ENCODE results near the gene HDDC3. TPM values are rescaled to one million over a fixed set of nuclear protein-coding genes. Genes with fewer than 3 reads are reported as not detected.

Gene HDDC3
- total RNA-seq, 1 experiment from 2014 or later = 25.5 TPM

DNA sequence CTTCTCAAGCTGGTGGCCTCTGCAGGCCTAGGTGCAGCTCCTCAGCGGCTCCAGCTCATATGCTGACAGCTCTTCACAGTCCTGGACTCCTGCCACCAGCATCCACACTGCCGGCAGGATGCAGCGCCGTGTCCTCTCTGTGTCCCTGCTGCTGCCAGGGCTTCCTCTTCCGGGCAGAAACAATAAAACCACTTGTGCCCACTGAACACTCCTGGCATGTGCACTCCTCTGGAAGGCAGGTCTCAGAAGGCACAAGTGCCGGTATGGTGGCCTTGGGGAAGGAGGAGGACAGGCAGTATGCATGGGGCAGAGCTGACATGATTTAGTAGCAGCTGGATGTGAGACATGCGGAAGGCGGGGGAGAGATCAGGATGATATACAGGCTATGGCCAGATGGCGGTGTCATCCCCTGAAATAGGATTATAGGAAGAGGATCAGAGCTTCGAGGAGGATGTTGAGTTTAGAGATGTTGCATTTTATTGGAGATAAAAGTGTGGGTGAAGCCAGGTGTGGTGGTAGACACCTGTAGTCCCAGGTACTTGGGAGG lies 36.7 kb downstream of the HDDC3 start:
- no TSS peak for BruUV-seq (replicated peaks)
- intact Hi-C loops (cut with micrococcal nuclease) = no loop called here
- Mint-ChIP-seq H3K4me3 (ENCODE audit: unreplicated experiment) (no peak overlapping the region), H3K9me3 (ENCODE audit: unreplicated experiment) (no peaks in the 10 kb centered on the region), H3K27ac (ENCODE audit: low read depth, unreplicated experiment) (no peak overlapping the region), H3K36me3 (ENCODE audit: insufficient read depth, unreplicated experiment) (no peaks in the 10 kb centered on the region), H3K4me1 (ENCODE audit: insufficient read depth, unreplicated experiment) (no peaks in the 10 kb centered on the region), H3K27me3 (ENCODE audit: insufficient read depth, unreplicated experiment) (no peaks in the 10 kb centered on the region)
- no peak for DNase-seq (ENCODE audit: unreplicated experiment)
- TF ChIP-seq, protein P1, sequence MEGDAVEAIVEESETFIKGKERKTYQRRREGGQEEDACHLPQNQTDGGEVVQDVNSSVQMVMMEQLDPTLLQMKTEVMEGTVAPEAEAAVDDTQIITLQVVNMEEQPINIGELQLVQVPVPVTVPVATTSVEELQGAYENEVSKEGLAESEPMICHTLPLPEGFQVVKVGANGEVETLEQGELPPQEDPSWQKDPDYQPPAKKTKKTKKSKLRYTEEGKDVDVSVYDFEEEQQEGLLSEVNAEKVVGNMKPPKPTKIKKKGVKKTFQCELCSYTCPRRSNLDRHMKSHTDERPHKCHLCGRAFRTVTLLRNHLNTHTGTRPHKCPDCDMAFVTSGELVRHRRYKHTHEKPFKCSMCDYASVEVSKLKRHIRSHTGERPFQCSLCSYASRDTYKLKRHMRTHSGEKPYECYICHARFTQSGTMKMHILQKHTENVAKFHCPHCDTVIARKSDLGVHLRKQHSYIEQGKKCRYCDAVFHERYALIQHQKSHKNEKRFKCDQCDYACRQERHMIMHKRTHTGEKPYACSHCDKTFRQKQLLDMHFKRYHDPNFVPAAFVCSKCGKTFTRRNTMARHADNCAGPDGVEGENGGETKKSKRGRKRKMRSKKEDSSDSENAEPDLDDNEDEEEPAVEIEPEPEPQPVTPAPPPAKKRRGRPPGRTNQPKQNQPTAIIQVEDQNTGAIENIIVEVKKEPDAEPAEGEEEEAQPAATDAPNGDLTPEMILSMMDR (IDR thresholded peaks at IDR 0.05; ENCODE audit: unreplicated experiment) = no peak
- CTCF ChIA-PET = interaction anchor here (0.7 to 12.8 kb wide), 3 partner anchors 10 to 37 kb away, joined by 4 to 83 read pairs (median 4); partner anchors contain the start of gene FES
- POLR2A ChIA-PET = interaction anchor here (0.5 to 1.6 kb wide), 3 partner anchors 10 to 744 kb away, joined by 3 to 6 read pairs (median 4); no protein-coding TSS in a partner anchor

DNA sequence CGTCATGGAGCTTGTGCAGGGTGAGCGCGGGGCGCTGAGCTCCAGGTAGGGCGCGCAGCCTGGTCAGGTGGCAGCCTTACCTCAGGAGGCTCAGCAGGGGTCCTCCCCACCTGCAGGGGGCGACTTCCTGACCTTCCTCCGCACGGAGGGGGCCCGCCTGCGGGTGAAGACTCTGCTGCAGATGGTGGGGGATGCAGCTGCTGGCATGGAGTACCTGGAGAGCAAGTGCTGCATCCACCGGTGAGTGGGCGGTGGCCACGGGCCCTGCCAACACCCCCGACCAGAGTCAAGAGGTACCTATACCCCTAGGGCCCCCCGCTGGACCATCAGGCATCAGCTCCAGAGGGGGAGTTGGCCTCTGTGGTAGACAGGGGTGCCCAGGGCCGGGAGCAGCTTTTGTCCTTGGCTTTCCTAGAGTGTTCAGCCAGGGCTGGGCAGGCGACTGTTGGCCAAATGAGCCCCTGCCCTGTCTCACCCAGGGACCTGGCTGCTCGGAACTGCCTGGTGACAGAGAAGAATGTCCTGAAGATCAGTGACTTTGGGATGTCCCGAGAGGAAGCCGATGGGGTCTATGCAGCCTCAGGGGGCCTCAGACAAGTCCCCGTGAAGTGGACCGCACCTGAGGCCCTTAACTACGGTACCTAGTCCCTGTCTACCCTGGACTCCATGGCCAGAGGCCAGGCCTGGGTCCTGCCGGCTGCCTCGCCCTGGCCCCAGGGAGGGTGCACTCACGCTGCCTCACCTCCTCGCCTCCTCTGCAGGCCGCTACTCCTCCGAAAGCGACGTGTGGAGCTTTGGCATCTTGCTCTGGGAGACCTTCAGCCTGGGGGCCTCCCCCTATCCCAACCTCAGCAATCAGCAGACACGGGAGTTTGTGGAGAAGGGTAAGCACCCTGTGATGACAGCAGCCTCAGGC lies 38.9 kb downstream of the HDDC3 start:
- Mint-ChIP-seq H3K27ac (ENCODE audit: low read depth, unreplicated experiment) (no peak overlapping the region), H3K36me3 (ENCODE audit: insufficient read depth, unreplicated experiment) (no peaks in the 10 kb centered on the region), H3K27me3 (ENCODE audit: insufficient read depth, unreplicated experiment) (no peaks in the 10 kb centered on the region), H3K9me3 (ENCODE audit: unreplicated experiment) (no peaks in the 10 kb centered on the region), H3K4me1 (ENCODE audit: insufficient read depth, unreplicated experiment) (no peaks in the 10 kb centered on the region), H3K4me3 (ENCODE audit: unreplicated experiment) (no peak overlapping the region)
- BruUV-seq (replicated peaks) = no TSS peak
- no peak for DNase-seq (ENCODE audit: unreplicated experiment)
- intact Hi-C loops (cut with micrococcal nuclease) = no loop called here
- TF ChIP-seq, protein P1 (IDR thresholded peaks at IDR 0.05; ENCODE audit: unreplicated experiment) = peak; percentile 12
- CTCF ChIA-PET = interaction anchor here (1.2 kb wide), 1 partner anchor 8 kb away, joined by 3 read pairs; no protein-coding TSS in a partner anchor
- POLR2A ChIA-PET = interaction anchor here (1.2 kb wide), 1 partner anchor 8 kb away, joined by 3 read pairs; no protein-coding TSS in a partner anchor

DNA sequence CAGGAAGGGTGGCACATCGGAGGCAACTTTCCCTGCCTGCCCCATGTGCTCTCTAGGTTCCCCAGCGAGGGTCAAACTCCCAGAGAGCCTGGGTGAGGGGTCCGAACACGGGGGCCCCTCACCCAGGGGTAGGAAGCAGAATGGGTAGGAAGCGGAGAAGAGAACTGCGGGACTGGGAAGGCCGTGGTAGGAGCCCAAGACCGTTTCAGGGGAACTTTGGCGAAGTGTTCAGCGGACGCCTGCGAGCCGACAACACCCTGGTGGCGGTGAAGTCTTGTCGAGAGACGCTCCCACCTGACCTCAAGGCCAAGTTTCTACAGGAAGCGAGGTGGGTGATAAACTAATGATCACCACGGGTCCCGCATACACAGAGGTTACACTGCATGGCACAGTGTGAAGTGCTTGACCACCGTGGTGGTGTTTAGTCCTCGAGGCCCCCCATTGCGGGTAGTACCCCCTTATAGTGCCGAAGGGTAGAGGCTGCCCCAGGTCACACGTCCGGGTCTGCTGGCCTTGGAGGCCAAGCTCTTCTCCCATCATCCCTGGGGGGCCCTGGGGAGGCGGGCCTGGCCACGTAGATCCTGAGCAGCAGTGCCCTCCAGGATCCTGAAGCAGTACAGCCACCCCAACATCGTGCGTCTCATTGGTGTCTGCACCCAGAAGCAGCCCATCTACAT lies 39.7 kb downstream of the HDDC3 start:
- H3K36me3 Mint-ChIP-seq (ENCODE audit: insufficient read depth, unreplicated experiment) = no peaks in the 10 kb centered on the region
- TF ChIP-seq, protein P1 (IDR thresholded peaks at IDR 0.05; ENCODE audit: unreplicated experiment) = no peak
- intact Hi-C loops (cut with micrococcal nuclease) = no loop called here
- H3K4me3 Mint-ChIP-seq (ENCODE audit: unreplicated experiment) = no peak overlapping the region
- BruUV-seq (replicated peaks) = no TSS peak
- H3K27me3 Mint-ChIP-seq (ENCODE audit: insufficient read depth, unreplicated experiment) = no peaks in the 10 kb centered on the region
- no peaks in the 10 kb centered on the region for H3K9me3 Mint-ChIP-seq (ENCODE audit: unreplicated experiment)
- no peak overlapping the region for H3K27ac Mint-ChIP-seq (ENCODE audit: low read depth, unreplicated experiment)
- CTCF ChIA-PET = interaction anchor here (0.7 to 1.2 kb wide), 2 partner anchors 9 to 150 kb away, joined by 3 read pairs; no protein-coding TSS in a partner anchor
- DNase-seq (ENCODE audit: unreplicated experiment) = no peak
- POLR2A ChIA-PET = interaction anchor here (1.2 kb wide), 1 partner anchor 9 kb away, joined by 3 read pairs; no protein-coding TSS in a partner anchor
- H3K4me1 Mint-ChIP-seq (ENCODE audit: insufficient read depth, unreplicated experiment) = no peaks in the 10 kb centered on the region

DNA sequence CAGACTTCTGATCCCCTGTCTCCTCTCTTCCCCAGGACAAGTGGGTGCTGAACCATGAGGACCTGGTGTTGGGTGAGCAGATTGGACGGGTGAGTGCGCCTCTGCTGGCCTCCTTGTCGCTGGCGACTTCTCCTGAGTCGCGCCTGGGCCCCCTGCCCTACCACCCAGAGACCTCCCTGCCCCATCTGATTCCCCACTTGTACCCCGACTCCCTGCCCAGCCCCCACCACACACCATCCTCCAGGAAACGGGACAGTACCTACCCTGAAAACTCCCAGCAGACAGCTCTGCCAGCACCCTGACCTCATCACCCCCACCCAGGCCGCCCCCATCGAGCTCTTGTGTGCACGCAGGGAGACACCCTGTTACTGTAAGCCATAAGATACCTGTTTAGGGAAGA lies 40.3 kb downstream of the HDDC3 start:
- Mint-ChIP-seq H3K9me3 (ENCODE audit: unreplicated experiment) (no peaks in the 10 kb centered on the region), H3K36me3 (ENCODE audit: insufficient read depth, unreplicated experiment) (no peaks in the 10 kb centered on the region), H3K4me3 (ENCODE audit: unreplicated experiment) (no peak overlapping the region), H3K27me3 (ENCODE audit: insufficient read depth, unreplicated experiment) (no peaks in the 10 kb centered on the region), H3K27ac (ENCODE audit: low read depth, unreplicated experiment) (no peak overlapping the region), H3K4me1 (ENCODE audit: insufficient read depth, unreplicated experiment) (no peaks in the 10 kb centered on the region)
- TF ChIP-seq, protein P1 (IDR thresholded peaks at IDR 0.05; ENCODE audit: unreplicated experiment) = no peak
- BruUV-seq (replicated peaks) = no TSS peak
- no peak for DNase-seq (ENCODE audit: unreplicated experiment)
- ChIA-PET CTCF (interaction anchor here (0.7 kb wide), 1 partner anchor 149 kb away, joined by 3 read pairs; no protein-coding TSS in a partner anchor), POLR2A (no interaction called here)
- intact Hi-C loops (cut with micrococcal nuclease) = no loop called here

Data from MCF 10A (cell line).